Vagina (tissue), 2 donors: ENCODE results near the gene TMEM252. TPM values are rescaled to one million over a fixed set of nuclear protein-coding genes. Genes with fewer than 3 reads are reported as not detected.
A peak's percentile ranks its signal among the peaks of the same experiment; 100 is the strongest.

Experiments
- DNase-seq, 2 donors: peaks; one replicate each; pipeline ENCODE4 v3.0.0-alpha.2; 2017; ENCODE audit errors: extremely low spot score in 2 of 2
- H3K27ac ChIP-seq: fragments of 200-600 bp; sonication (generic); one replicate; pipeline ENCODE4 v1.5.1; 2019
- H3K27me3 ChIP-seq: fragments of 200-600 bp; sonication (generic); one replicate; pipeline ENCODE4 v1.5.1; 2019
- H3K36me3 ChIP-seq, 2 donors: fragments of 200-600 bp; sonication (generic); one replicate each; pipeline ENCODE4 v1.5.1; 2017 to 2019
- H3K4me1 ChIP-seq: fragments of 200-600 bp; sonication (generic); one replicate; pipeline ENCODE4 v1.5.1; 2019
- H3K4me3 ChIP-seq, 2 donors: fragments of 200-600 bp; sonication (generic); 1 replicate in 1 of 2; 2 replicates in 1 of 2; pipeline ENCODE4 v1.5.1; 2016 to 2019
- H3K9me3 ChIP-seq: fragments of 200-600 bp; sonication (generic); one replicate; pipeline ENCODE4 v1.5.1; 2019
- CTCF ChIP-seq, 3 experiments: fragments of 450-650 bp in 2 of 3; fragments of 200-600 bp in 1 of 3; sonication (generic) in 1 of 3; IDR thresholded peaks; one replicate each; pipeline ENCODE4 v1.5.1; 2017 to 2019; ENCODE audit warnings: antibody characterized with exemption in 3 of 3, mild to moderate bottlenecking in 2 of 3, moderate library complexity in 2 of 3
- POLR2A ChIP-seq, 2 donors: fragments of 450-650 bp; IDR thresholded peaks; one replicate each; pipeline ENCODE4 v1.6.1; 2017; ENCODE audit warnings: antibody characterized with exemption in 2 of 2, mild to moderate bottlenecking in 2 of 2, moderate library complexity in 2 of 2
- POLR2AphosphoS5 ChIP-seq, 2 donors: sonication (generic); formaldehyde crosslinking; IDR thresholded peaks; one replicate each; pipeline ENCODE4 v1.9.0; 2017; ENCODE audit warnings: antibody characterized with exemption in 2 of 2, mild to moderate bottlenecking in 2 of 2, low read depth in 1 of 2; ENCODE audit not compliant: insufficient read depth in 1 of 2
- intact Hi-C: fragments of 100-400 bp; cut with DNase I; formaldehyde crosslinking; loops from one replicate; pipeline ENCODE4 v1.15.1; 2023
- total RNA-seq: library from RNA; depleted of rRNA; stranded (reverse); fragments of >200 nt; gene quantifications from one replicate; pipeline ENCODE4 v1.2.3, GENCODE V29; 2016

Gene TMEM252
- total RNA-seq, 1 donor from 2014 or later = not detected

DNA sequence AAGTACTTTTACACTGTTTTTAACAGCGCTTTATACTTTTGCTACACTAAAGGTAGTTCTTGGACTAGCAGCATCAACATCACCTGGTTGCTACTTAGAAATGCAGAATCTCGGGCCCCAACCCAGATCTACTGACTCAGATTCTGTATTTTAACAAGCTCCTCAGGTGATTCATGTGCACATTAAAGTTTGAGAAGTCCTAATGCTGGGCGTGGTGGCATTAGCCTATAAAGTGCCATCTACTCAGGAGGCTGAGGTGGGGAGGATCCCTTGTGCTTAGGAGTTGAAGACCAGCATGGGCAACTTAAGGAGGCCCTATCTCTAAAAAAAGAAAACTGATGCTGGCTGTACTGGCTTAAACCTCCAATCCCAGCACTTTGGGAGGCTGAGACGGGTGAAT lies 26.7 kb downstream of the TMEM252 start:
- Histone ChIP-seq H3K9me3 (no peaks in the 10 kb centered on the region), H3K27me3 (no peaks in the 10 kb centered on the region), H3K4me1 (peaks cover 5% of the 10 kb centered on the region), H3K27ac (no peak overlapping the region), H3K36me3 (no peaks in the 10 kb centered on the region), H3K4me3 (no peak overlapping the region)
- no peak for TF ChIP-seq CTCF (IDR thresholded peaks at IDR 0.05)
- no peak for TF ChIP-seq POLR2A (IDR thresholded peaks at IDR 0.05)
- peak in 1 of 2 donors; percentile 39 for TF ChIP-seq POLR2AphosphoS5 (IDR thresholded peaks at IDR 0.05; ENCODE audit: insufficient read depth in 1 of 2, low read depth in 1 of 2)
- intact Hi-C loops = no loop called here
- DNase-seq = no peak

DNA sequence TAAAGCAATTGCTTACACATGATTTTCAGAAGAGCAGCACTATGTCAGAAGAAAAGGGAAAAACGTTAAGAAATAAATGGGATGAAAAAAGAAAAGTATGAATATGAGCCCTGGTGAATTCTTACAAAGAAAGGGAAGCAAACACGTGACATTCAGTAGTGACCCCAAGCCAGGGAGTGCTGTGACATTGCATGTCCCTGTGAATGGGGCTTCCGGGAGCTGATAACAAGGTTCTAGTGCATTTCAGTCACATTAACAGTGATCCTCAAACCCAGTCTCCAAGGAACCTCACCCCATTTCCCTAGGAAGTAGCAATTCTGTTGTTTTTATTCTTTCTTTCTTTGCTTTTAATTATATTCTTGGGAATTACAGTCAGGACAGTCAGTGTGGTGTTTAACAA lies 27.3 kb downstream of the TMEM252 start:
- no peaks in the 10 kb centered on the region for H3K27me3 ChIP-seq
- peaks cover 5% of the 10 kb centered on the region for H3K4me1 ChIP-seq
- no peak for DNase-seq
- no peak overlapping the region for H3K27ac ChIP-seq
- H3K4me3 ChIP-seq = no peak overlapping the region
- intact Hi-C loops = no loop called here
- no peaks in the 10 kb centered on the region for H3K36me3 ChIP-seq
- TF ChIP-seq POLR2A (IDR thresholded peaks at IDR 0.05) = no peak
- TF ChIP-seq CTCF (IDR thresholded peaks at IDR 0.05) = no peak
- TF ChIP-seq POLR2AphosphoS5 (IDR thresholded peaks at IDR 0.05; ENCODE audit: insufficient read depth in 1 of 2, low read depth in 1 of 2) = no peak
- H3K9me3 ChIP-seq = no peaks in the 10 kb centered on the region

- intact Hi-C loops = no loop called here
- no peak for TF ChIP-seq POLR2A (IDR thresholded peaks at IDR 0.05)
- no peak for TF ChIP-seq POLR2AphosphoS5 (IDR thresholded peaks at IDR 0.05; ENCODE audit: insufficient read depth in 1 of 2, low read depth in 1 of 2)
- TF ChIP-seq CTCF (IDR thresholded peaks at IDR 0.05) = no peak
- Histone ChIP-seq H3K9me3 (no peaks in the 10 kb centered on the region), H3K36me3 (no peaks in the 10 kb centered on the region), H3K27me3 (no peaks in the 10 kb centered on the region), H3K27ac (no peak overlapping the region), H3K4me3 (no peak overlapping the region), H3K4me1 (peaks cover 8% of the 10 kb centered on the region)
- DNase-seq = no peak
Measured at GRCh38 chr9:68509689-68510088, 31.0 kb downstream of the TMEM252 start.

DNA sequence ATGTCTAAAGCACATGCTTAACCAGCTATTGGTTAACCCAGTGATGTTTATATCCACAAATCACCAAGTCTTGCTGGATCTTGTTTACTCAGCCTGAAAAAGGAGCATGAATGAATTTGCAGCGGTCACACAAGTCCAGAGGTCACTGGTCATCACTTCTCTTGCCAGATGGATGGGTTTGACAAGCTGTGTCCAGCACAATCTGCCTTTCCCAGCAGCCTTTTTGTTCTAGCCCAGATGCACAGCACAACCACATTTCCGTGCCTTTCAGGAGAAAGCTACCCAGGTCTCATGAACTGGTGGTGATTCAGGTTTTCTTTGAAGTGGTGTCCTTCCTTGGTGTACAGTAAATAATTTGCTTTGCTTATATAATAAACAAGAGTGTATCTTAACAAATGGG lies 32.1 kb downstream of the TMEM252 start:
- H3K27ac ChIP-seq = peak overlapping the region; percentile 39
- H3K36me3 ChIP-seq = no peaks in the 10 kb centered on the region
- no peak for DNase-seq
- H3K27me3 ChIP-seq = no peaks in the 10 kb centered on the region
- no peaks in the 10 kb centered on the region for H3K9me3 ChIP-seq
- intact Hi-C loops = no loop called here
- H3K4me3 ChIP-seq = no peak overlapping the region
- TF ChIP-seq POLR2A (IDR thresholded peaks at IDR 0.05) = no peak
- H3K4me1 ChIP-seq = peaks cover 8% of the 10 kb centered on the region

DNA sequence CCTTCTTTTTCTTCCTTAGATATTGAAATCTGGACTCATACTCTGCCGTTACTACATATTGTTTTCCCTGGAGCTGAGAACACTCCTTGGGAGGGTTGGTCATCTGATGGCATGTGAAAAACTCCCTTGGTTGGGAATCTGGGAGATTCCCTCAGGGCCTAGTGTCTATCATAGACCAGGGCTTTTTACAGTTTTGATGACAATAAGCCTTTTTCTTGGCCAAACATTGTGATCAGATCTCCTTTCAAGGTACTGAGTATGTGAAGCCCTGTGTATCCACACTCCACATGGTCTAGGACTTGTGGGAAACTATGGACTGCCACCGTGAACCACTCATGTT lies 32.9 kb downstream of the TMEM252 start:
- DNase-seq = no peak
- Histone ChIP-seq H3K9me3 (no peaks in the 10 kb centered on the region), H3K4me3 (no peak overlapping the region), H3K4me1 (peaks cover 8% of the 10 kb centered on the region), H3K27me3 (no peaks in the 10 kb centered on the region), H3K36me3 (no peaks in the 10 kb centered on the region), H3K27ac (peak overlapping the region; percentile 39)
- TF ChIP-seq POLR2AphosphoS5 (IDR thresholded peaks at IDR 0.05; ENCODE audit: insufficient read depth in 1 of 2, low read depth in 1 of 2) (no peak), POLR2A (IDR thresholded peaks at IDR 0.05) (no peak), CTCF (IDR thresholded peaks at IDR 0.05) (no peak)
- intact Hi-C loops = no loop called here
